NT2/D1 (cell line): ENCODE measurements around the gene UBE3A.

Experiments
- DNase-seq: peaks from one replicate; pipeline ENCODE4 v3.0.0-alpha.2; 2011; ENCODE audit warnings: low read depth, low spot score
- H3K27me3 ChIP-seq: 2 replicates; pipeline ENCODE4 v1.6.0; 2011; ENCODE audit warnings: mild to moderate bottlenecking; ENCODE audit not compliant: insufficient read length, insufficient read depth
- H3K36me3 ChIP-seq: 2 replicates; pipeline ENCODE4 v1.6.1; 2011; ENCODE audit warnings: mild to moderate bottlenecking, low read length, mixed read lengths; ENCODE audit not compliant: insufficient read depth, insufficient read length
- H3K4me1 ChIP-seq: 2 replicates; pipeline ENCODE4 v1.5.1; 2011; ENCODE audit not compliant: insufficient read depth, insufficient read length
- H3K4me3 ChIP-seq: 2 replicates; pipeline ENCODE4 v1.5.1; 2011; ENCODE audit warnings: low read depth; ENCODE audit not compliant: insufficient read length
- H3K9ac ChIP-seq: 2 replicates; pipeline ENCODE4 v1.6.0; 2011; ENCODE audit warnings: low read depth; ENCODE audit not compliant: insufficient read length
- H3K9me3 ChIP-seq: 2 replicates; pipeline ENCODE4 v1.5.1; 2011; ENCODE audit warnings: mild to moderate bottlenecking, low read length; ENCODE audit not compliant: insufficient read depth
- SUZ12 ChIP-seq: IDR thresholded peaks from 2 replicates; pipeline ENCODE4 v1.6.1; 2011; ENCODE audit not compliant: insufficient read length, insufficient read depth; ENCODE audit errors: extremely low read depth
- YY1 ChIP-seq: IDR thresholded peaks from 2 replicates; pipeline ENCODE4 v1.6.1; 2011; ENCODE audit not compliant: insufficient read length, insufficient read depth
- ZNF274 ChIP-seq: IDR thresholded peaks from 2 replicates; pipeline ENCODE4 v1.6.1; 2011; ENCODE audit warnings: mild to moderate bottlenecking, low read depth, low read length

The UBE3A gene

DNA sequence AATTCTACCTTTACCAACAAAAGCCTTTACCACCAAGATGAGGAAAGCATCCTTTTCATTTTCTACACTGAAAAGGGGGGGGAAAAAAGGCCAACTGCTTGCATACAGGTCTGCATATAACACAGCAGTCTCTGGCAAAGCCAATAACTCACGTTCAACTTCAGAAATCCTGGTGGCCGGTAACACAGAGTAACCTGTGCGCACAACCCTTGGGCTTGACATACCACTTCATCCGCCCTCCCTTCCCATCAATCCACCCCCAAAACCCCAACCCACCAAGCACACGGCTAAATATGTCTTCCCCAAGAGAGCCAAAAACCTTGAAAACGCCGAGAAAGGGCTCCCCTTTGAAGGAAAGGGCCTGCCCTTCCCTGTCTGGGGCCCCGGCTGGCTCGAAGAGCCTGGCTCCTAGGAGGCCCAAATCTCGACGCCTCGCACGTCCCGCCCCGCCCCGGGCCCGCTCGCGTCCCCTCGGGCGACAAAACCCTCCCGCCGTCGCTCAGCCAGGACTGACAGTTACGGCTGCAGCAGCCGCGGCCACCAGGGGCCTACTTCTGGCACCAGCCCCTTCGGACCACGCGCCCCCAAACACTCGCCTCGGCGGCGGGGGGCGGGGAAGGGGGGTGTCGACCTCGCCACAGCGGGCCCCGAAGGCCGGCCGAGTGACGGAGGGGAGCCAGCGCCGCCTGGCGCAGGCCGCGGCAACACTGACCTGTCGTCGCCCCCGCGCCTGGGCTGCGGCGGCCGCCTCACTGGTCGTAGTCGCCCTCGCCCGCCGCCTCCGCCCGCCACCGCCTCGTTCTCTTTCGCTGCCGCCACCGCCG is 835 bp downstream of the UBE3A start:
- peak overlapping the region; percentile 99 for H3K9ac ChIP-seq
- H3K4me1 ChIP-seq, result no peaks in the 10 kb centered on the region
- DNase-seq, result peak; percentile 20
- H3K36me3 ChIP-seq, result no peaks in the 10 kb centered on the region
- H3K9me3 ChIP-seq, result no peaks in the 10 kb centered on the region
- TF ChIP-seq ZNF274 (no peak), SUZ12 (no peak), YY1 (no peak)
- H3K4me3 ChIP-seq, result peak overlapping the region; percentile 82
- no peaks in the 10 kb centered on the region for H3K27me3 ChIP-seq

DNA sequence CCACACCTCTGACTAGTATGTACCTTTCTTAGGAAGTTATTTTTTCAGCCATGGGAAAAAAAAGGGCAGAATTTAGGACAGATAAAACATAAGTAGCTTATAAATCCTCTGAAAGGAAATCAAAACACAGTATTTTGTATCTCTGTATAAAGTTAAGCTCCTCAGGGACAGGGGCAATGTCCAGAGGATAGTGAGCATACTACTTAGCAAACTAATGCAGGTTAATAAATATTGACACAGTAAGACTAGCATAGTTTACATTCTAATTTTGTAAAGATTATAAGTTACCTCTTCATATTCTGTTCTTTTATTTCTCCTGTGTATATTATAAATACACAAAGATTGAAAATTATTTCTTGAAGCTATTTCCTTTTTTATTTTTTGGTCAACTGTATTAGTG is 2.1 kb downstream of the UBE3A start:
- Histone ChIP-seq H3K36me3 (no peaks in the 10 kb centered on the region), H3K4me3 (peak overlapping the region; percentile 6), H3K27me3 (no peaks in the 10 kb centered on the region), H3K9me3 (no peaks in the 10 kb centered on the region), H3K4me1 (no peaks in the 10 kb centered on the region), H3K9ac (no peak overlapping the region)
- TF ChIP-seq SUZ12 (no peak), YY1 (no peak), ZNF274 (no peak)
- no peak for DNase-seq

- Histone ChIP-seq H3K4me1 (no peaks in the 10 kb centered on the region), H3K4me3 (no peak overlapping the region), H3K9me3 (no peaks in the 10 kb centered on the region), H3K27me3 (no peaks in the 10 kb centered on the region), H3K36me3 (no peaks in the 10 kb centered on the region), H3K9ac (no peak overlapping the region)
- no peak for DNase-seq
- TF ChIP-seq ZNF274, result no peak
- no peak for TF ChIP-seq YY1
- no peak for TF ChIP-seq SUZ12
Observed at GRCh38 chr15:25435474-25436243, 3.2 kb downstream of the UBE3A start.

DNA sequence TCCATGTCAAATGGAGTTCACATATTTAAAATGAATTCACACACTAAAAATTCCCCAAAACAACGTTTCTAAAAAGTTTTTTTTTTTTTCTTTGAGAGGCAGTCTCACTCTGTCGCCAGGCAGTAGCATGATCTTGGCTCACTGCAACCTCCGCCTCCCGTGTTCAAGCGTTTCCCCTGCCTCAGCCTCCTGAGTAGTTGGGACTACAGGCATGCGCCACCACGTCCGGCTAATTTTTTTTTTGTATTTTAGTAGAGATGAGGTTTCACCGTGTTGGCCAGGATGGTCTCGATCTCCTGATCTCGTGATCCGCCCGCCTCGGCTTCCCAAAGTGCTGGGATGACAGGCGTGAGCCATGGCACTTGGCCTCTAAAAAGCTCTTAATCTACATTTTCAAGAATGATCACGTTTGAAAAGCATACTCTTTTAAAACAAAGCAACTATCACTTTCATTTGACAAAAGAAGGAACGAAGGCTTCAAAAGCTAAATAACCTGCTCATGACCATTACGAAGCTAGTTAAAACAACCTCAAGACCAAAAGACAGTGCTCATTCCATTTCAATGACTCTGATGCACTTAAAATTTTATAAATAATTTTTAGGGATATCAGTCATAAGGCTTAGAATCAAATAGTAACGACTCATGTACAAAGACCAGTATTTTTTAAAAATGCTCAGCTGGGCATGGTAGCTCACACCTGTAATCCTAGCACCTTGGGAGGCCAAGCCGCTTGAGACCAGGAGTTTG is 5.5 kb downstream of the UBE3A start:
- no peaks in the 10 kb centered on the region for H3K9me3 ChIP-seq
- H3K36me3 ChIP-seq, result no peaks in the 10 kb centered on the region
- no peak for DNase-seq
- no peaks in the 10 kb centered on the region for H3K4me1 ChIP-seq
- no peaks in the 10 kb centered on the region for H3K27me3 ChIP-seq
- no peak overlapping the region for H3K9ac ChIP-seq
- no peak overlapping the region for H3K4me3 ChIP-seq
- no peak for TF ChIP-seq YY1
- no peak for TF ChIP-seq ZNF274

DNA sequence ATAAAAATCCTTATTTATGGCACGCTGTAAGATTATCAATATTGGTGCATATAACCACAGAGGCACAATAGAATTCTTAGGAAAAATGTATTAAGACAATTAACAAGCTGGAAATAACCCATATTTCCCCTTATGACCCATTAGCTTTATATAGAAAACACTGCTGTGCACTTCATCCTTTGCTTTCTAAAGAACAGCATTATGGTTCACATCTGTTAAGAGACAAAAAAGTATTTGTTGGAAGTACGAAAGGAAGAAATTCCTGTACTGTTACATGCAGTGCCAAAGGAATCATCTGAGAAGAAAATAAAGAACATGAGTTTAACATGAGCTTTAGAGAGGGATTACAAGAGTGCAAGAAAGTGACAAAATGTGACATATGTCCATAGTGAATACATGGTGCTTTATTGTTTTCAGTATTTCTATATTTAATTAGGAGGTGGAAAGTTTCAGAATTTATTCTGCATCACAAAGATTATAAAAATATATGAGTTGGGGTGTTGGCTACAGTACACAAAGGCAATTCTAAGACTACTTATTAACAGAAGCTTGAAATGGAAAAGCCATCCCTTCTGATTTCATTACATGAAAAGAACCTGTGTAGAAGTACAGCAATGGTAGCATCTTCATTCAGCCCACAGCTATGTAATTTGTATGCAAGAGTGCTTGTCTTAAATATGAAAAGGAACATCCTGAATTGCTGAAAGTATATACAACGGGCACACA is 6.8 kb downstream of the UBE3A start:
- Histone ChIP-seq H3K9me3 (no peaks in the 10 kb centered on the region), H3K36me3 (no peaks in the 10 kb centered on the region), H3K27me3 (no peaks in the 10 kb centered on the region), H3K4me3 (no peak overlapping the region), H3K4me1 (no peaks in the 10 kb centered on the region), H3K9ac (no peak overlapping the region)
- DNase-seq, result no peak
- TF ChIP-seq YY1 (no peak), SUZ12 (no peak), ZNF274 (no peak)

GRCh38 chr15:25427861-25428260 is 11.0 kb downstream of the UBE3A start:
- DNase-seq, result no peak
- Histone ChIP-seq H3K4me1 (no peaks in the 10 kb centered on the region), H3K9ac (no peak overlapping the region), H3K9me3 (no peaks in the 10 kb centered on the region), H3K36me3 (no peaks in the 10 kb centered on the region), H3K27me3 (no peaks in the 10 kb centered on the region), H3K4me3 (no peak overlapping the region)
- no peak for TF ChIP-seq SUZ12
- no peak for TF ChIP-seq ZNF274
- no peak for TF ChIP-seq YY1

DNA sequence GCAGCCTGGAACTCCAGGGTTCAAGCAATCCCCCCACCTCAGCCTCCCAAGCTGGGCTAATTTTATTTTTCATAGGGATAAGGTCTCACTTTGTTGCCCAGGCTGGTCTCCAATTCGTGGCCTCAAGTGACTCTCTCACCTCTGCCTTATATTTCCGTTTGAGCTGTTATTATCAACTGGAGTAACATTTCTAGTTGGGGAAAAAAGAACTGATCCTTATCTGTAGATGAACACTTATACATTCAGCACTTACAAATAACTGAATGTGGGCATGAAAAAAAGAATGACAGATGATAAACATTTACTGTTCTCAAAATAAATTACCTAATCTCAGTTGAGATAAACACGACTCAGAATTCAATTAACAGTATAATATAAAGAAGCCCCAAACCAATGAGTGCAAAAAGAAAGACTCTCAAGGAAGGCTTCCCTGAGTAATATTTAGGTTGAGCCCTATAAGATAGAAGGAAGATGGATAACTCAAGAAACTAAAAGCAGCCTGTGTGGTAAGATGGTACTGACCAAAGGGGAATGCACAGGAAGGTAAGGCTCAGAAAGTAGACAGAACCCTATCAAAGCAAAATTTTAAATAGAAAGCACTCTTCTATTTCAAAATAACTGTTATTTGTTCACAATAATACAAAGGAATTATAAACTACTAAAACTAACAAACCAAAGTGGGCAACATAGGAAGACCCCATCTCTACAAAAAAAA is 11.8 kb downstream of the UBE3A start:
- no peaks in the 10 kb centered on the region for H3K9me3 ChIP-seq
- H3K9ac ChIP-seq, result no peak overlapping the region
- no peaks in the 10 kb centered on the region for H3K36me3 ChIP-seq
- TF ChIP-seq SUZ12 (no peak), ZNF274 (no peak), YY1 (no peak)
- no peak overlapping the region for H3K4me3 ChIP-seq
- H3K4me1 ChIP-seq, result no peaks in the 10 kb centered on the region
- no peaks in the 10 kb centered on the region for H3K27me3 ChIP-seq
- no peak for DNase-seq
